GM19328 (cell line): ENCODE results near the gene TMEM63A.
A peak's percentile ranks its signal among the peaks of the same experiment; 100 is the strongest.

ENCODE experiments used
- ATAC-seq: cut with Tn5 transposase; IDR thresholded peaks from one replicate; pipeline ENCODE4 v1.9.1; 2021; ENCODE audit warnings: mild to moderate bottlenecking, moderate library complexity; ENCODE audit not compliant: unreplicated experiment

TMEM63A gene

DNA sequence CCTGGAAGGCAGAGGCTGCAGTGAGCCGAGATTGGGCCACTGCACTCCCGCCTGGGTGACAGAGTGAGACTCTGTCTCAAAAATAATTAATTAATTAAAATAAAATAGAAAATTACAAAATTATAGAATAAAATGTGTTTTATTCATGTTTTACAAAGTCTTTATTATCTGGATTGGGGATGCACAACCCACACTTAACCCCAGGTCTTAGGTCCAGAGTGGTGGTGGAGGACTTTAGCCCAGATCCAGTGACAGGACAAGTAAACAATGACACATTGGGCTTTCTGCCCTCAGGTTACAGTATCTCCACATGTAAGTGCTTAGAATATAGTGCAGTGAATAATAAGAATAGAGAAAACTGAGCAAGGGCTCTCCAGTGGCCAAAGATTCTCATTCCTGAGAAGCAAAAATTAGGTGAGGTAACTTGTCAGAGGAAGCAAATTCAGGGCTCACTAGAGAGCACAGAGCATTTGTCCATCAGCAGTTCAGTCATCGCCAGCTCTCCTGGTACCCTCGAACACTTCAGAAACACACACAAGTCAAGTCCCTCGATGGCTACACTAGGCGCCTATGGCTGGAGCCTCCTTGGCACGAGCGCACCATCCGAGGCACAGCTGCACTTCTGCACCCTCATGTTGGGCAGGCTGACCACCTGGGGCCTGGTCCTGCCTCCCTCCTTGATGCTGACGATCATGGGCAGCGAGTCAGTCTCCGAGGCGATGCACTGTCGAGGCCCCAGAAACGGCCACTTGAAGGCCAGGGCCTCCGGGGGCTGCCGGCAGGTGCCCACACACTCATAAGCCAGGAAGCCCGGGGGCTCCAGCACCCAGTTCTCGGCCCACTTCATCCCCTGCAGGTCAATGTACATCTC is 4.2 kb upstream of the TMEM63A start:
- no peak for ATAC-seq

DNA sequence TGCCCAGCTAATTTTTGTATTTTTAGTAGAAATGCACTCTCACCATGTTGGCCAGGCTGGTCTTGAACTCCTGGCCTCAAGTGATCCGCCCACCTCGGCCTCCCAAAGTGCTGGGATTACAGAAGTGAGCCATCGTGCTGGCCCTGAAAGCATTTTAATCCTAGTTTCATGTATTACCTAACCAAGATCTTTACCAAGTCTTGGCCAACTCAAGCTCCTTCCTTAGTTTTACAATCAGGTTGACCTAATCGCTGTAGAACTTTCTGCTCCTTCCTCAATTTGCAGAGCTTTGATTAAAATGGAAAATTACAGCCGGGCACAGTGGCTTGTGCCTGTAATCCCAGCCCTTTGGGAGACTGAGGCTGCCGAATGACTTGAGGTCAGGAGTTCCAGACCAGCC is 3.2 kb upstream of the TMEM63A start:
- ATAC-seq = no peak

DNA sequence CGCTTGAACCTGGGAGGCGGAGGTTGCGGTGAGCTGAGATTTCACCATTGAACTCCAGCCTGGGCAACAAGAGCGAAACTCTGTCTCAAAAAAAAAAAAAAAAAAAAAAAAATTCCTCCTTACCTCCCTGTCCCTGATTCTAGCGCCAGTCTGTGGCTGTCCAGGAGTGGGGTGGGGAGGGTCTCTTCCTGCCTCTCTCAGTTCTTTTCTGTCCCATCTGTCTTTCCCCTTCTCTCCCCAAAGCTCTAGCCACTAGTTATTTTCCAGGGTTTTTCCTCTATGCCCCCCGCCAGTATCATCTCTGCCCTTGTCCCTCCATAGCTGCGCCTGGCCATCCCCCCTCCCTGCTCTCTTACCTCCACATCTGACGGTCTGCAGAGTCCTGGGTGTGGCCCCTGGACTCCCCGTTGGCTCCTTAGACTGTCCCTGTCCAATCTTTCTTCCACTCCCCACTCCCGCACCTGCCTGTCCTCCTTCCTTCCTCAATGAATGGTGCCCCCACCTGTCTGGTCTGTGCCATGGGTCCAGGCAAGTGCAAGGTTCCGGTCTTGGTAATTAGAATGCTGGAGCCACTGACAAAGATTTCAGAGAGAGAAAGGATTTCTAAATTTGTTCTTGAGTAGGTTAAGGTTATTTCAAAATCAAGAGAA is 1.6 kb upstream of the TMEM63A start:
- no peak for ATAC-seq

DNA sequence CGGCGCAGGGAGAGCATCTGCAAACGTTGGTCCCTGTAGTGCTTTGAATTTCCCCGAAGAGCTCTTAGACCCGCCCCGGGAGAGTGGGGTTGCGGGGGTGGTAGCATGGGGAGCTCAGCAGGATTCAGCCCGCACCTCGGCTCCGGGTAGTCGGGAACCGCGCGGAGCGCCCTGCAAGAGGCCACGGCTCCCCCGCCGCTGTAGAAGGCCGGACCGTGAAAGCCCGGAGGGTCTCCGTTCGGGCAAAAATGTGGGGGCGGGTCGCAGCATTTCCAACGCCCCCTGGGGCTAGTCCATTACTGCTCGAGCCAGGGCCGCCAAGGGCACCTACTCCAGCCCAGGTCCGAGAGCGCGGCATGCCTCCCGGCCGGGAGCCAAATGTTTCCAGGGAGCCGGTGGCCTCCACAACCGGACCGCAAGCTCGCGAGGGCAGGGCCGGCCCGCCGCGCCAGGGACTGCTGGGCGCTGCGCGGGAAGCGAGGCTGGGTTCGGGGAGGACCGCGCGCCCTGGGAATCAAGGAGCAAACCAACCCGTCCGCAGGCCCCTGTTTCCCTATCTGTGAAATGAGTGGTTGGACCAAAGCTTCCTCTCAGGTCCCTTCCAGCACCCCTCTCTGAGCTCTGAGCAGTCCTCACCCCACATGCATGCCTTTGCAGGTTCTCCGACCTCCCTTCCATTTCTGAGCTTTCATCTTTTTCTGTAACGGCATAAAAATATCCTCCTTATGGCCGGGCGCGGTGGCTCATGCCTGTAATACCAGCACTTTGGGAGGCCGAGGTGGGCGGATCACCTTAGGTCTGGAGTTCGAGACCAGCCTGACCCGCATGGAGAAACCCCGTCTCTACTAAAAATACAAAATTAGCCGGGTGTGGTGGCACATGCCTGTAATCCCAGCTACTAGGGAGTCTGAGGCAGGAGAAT is 775 bp upstream of the TMEM63A start:
- ATAC-seq = peak; percentile 16

DNA sequence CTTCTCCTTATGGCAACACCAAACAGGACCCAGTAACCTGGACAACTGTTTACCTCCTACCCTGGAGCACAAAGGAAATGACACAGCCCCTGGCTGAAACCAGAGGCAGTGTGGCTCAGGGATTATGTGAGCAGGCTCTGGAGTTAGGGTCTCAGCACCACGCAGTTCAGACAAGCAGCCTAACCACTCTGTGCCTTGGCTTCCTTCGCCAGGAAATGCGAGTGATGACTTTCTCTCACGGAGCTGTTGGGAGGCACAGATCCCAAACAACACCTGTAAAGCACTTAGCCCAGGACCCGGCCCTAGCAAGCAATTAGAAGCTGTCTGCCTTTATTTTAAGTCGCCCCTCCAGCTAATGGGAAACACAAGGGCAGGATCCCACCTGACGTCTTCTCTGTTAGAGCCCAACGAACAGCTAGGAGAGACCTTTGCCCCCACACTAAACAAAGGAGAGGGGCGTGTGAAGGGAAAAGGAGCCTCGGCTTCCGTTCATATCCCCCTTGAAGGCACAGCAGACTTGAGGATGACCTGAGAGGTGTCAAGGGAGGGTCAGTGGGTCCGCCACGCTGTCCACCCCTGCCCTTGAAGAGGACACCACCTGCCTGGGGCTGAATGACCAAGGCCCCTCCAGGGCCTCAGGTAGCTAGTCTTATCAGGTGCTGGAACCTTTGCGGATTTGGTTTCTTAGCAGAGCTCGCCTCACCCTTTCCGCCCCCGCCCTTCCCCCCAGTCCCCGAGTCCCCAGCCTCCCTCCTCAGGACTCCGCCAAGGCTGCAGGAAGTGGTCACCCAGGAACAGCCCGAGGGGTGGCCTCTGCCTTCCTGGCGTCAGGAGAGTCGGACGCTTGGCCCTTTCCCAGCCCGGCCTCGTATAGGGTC is 860 bp downstream of the TMEM63A start:
- ATAC-seq = no peak

DNA sequence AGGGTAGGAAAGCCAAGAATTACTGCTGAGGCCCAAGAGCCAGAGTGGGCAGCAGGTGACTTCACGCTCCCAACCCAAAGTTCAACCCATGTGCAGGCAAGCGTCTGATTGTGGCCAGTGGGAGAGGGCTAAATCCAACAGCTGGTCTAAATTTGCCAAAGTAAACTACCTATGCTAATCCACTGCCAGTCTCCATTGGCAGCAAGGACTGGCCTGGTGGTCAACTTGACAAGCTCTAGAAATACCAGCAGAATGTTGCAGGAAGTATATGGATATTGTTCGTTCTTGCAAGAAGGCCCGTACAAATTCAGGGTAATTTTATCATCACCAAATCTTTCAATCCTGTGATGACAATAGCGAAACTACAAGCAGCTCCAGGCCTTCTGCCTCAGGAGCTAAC is 1.5 kb downstream of the TMEM63A start:
- no peak for ATAC-seq

DNA sequence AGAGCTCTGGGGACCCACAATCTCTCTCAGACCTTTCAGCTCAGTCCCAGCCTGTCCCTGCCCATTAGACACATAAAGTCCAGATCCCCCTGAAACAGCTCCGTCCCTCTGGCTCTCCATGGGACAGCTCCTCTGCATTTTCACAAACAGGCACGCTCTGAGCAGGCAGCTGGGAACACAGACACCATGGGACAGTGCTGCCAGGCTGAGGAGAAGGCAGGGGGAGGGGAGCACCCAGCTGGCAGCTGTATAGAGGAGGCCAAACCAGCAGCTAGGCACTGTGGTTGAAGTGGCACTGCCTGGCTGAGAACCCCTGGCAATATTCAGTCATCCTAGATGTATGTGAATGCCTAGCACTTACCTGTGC is 2.0 kb downstream of the TMEM63A start:
- no peak for ATAC-seq

DNA sequence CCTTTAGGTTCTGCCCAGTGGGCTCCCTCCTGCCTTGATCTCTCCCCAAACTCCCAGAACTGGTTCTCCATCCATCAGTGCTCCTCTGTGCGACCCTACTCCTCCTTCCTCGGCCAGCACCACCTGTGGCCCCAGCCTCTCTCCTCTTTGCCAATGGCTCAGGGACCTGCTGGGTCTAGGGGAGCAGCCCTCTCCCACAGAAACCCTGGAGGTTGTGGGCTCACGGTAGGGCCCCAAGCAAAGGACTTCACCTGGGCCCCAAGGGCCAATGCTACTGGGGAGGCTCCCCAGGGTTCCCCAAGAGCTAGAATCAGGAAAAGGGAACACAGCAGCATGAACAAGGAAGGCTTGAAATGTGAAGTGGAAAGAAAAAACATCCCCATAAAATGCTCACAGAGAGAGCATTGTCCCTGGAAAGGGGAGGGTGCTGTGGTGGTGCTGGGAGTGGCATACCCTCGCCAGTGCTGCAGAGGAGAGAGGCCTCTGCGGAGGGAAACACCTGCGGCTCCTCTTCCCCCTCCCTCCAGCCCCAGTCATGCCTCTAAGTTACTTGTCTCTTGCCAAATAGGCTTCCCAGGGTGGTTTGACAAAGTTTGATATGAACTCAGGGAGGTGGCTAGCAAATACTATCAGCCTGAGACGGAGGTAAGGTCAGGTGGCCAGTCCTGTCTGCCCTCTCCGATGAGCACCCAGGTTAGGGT is 2.5 kb downstream of the TMEM63A start:
- no peak for ATAC-seq

DNA sequence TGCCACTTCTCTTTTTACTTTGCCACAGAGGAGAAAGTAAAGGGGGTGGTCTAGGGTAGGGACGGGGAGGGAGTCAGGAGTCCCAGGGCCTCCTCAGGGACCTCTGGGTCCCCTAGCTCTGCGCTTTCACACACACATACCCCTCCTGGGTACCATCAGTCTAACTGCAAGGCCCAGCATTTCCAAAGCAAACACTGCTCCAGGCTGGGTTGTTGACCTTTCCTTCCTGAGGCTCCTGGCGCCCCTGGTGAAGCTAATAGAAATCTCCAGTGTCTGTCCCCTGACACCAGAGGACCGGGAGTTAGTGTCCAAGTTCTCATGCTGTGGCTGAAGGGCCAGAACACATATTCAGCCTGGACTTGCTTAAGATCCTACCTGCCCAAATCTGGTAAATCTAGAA is 3.9 kb downstream of the TMEM63A start:
- no peak for ATAC-seq

DNA sequence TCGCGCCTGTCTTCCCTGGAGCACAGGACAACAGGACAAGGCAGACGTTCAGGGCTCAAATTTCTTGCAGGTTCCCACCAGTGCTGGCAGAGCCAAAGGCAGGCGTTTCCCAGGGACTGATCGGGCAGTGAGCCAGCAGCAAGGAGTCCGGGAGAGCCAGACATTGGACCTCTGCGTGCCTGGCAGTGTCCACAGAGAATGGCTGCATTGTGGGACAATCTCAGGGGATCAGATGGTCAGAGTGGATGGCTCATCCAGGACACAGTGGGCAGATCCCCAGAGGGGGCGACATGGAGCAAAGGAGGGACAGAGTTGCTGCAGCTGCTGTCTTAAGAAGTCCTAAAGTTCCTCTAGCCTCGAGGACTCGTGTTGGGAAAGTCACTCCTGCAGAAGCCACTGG is 4.6 kb downstream of the TMEM63A start:
- ATAC-seq = no peak

DNA sequence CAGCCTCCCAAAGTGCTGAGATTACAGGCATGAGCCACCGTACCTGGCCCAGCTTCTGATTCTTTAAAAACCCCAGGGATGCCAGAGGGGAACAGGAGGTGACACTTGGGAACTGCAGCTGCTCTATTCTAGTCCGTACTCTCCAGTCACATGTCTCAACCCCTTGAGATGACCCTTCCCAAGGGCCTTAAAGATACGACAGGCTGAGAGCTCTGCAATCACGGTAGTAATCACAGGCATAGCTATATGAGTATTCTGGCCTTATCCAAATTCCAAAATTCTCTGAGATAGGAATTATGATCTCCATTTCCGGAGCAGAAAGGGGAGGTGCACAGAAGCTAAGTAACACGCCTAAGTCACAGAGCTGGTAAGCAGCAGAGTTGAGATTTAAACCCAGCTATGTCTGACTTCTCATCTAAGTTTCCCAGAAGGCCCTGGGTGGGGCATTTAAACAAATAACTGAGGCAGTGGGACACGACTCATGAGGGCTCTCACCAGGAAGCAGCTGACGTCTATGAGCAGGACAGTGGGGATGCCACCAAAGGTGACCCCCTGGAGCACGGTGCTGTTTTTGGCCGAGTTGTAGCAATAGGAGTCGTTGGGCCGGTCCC is 5.2 kb downstream of the TMEM63A start:
- ATAC-seq = no peak

DNA sequence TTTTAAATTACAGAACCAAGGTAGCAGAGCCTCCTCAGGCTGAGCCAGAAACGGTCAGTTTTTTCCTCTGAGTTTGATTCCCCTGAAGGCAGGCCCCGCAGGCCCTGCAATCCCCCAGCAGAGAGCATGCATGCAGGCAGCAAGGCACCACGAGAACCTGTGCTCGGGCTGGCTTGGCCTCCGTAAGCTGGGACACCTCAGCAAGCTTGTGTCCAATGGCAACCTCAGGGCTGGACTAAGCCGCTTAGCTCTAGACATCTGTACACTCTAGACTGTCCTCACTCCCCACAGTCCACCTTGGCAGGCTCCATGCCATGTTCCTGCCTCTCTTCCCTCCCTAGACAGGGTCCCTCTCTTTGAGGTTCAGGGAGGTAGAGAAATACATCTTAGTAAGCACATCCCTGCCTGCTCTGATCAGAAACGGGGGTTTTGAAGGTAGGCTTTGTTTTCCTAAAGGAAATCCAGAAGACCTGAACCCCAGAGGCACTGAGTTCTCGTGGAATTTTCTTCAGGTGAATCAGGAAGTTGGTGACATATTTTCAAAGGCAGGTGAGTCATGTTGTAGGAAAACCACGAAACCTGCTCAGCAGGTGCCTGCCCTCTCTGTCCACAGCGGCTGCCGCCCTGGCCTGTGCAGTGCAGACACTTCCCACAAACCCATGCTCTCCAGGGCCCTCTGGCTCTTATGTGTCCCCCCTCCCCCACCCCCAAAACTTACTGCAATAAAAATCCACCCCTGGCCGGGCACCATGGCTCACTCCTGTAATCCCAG is 7.0 kb downstream of the TMEM63A start:
- no peak for ATAC-seq

DNA sequence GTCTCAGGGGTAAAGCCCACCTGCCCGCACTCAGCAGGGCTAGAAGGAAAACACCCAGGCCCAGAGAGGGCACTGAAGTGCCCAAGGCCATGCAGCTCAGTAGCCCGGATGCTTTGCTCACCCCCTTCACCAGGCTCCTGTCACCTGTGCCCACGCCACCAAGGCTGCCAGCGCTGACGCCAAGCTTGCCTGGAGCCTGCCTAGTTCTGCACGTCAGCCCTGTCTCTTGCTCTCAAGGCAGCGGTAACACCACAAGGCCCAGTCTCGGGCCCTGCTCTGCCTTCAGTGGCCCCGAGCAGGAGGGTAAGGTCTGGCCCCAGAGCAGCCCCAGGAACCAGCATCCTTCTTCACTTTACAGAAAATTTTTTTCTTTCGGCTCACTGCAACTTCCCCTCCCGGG is 7.7 kb downstream of the TMEM63A start:
- no peak for ATAC-seq

DNA sequence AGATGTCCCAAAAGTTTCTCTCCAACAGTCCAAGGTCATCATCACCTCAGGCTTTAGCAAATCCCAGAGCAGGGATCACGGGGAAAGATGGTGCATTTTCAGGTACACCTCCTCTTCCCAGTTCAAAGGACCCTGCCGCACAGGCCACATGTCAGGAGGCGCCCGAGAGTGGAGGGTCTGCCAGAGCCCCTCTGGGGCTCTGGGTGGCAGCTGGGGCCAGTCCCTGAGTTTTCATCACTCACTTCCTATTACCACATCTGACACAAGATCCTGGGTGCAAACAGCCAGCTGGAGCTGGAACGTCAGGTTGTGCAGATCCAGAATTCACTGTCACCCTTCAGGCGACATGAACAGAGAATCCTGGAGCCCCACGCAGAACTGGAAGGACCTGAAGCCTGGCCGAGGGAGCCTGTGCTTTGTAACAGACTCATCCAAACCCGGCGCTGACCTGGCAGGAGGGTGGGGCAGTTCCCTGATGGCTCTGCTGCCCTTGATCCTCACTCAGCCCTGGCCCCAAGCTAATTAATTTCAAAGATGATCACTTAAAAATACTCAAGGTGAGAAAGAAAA is 8.8 kb downstream of the TMEM63A start:
- no peak for ATAC-seq

DNA sequence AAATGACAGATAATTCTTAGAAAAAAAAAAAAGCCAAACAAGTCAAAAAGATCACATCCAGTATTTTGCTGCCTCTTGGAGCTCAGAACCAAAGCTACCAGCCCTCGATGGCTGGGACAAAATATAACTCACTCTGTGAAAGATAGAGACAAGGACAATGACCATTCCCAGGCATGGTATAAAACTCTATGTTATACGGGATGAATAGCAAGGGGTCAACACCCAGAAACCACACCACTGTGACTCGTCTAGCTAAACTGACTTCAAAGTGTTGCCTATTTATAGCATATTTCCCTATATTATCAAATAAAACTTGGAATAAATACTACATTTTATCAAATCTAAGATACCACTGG is 10.1 kb downstream of the TMEM63A start:
- no peak for ATAC-seq

DNA sequence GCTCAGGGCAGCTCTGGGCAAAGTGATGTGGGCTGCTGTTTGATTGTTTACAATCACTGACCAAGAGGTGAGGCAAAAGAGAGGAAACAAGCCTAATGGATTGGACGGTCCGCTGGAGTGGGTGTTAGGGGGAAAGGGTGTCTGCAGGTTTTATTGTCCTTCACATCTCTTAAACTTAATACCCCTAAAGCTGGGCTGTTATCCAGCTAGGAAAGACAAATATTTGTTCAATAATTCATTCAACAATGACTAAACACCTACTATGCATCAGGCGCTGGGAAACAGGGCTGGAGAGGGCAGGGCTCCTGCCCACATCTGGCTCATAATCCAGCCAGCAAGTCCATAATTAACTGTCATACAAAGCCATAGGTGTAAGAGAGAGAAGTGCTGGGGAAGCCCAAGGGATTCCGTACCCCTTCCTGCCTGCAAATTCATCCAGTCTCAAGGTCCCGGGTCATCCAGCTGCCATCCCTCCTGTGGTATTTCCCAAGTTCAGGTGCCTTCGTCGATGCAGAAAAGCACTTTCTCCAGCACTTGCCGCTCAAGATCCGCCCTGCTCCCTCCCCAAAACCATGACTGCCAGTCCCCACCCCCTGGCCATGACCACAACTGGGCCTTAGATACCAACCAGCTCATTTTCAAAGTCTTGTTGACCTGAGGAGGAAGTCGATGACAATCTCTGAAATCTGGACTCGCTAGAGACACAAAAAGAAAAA is 10.7 kb downstream of the TMEM63A start:
- no peak for ATAC-seq

DNA sequence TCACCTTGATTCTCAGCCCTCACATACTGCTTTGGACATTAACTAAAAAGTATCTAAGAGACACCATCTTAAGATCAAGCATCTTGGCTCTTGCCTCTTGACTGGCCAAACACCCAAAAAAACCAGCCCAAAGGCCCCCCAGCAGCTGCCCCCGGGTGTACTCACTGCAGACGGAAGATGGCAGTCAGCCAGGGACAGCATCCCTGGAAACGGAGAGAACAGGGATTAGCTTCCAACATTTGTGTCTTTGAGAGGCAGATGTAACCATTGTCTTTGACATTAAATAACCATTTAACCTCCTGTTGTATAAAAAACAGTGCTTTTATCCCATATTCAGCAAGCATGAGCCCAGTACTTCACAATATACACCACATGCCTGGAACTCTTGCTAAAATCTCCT is 11.3 kb downstream of the TMEM63A start:
- ATAC-seq = no peak
